Calu3 (cell line): ENCODE measurements around the gene RHBDD1. TPM values are rescaled to one million over a fixed set of nuclear protein-coding genes. Genes with fewer than 3 reads are reported as not detected.

Experiments
- BruUV-seq: library from RNA; stranded (reverse); fragments of 400-500 nt; replicated peaks from 2 replicates; lab custom pipeline; 2021; lab: Mats Ljungman, UMichigan
- CTCF ChIA-PET: fragments of 300-600 bp; sonication (Branson Sonifier 250); formaldehyde crosslinking; loops from one replicate; lab custom pipeline; 2022; ENCODE audit warnings: antibody characterized with exemption; lab: Charles Lee
- DNase-seq: peaks from one replicate; pipeline ENCODE4 v3.0.0; 2022
- H3K27ac Mint-ChIP-seq: one replicate; pipeline ENCODE4 v1.8.0; 2022; ENCODE audit warnings: mixed read lengths; ENCODE audit not compliant: unreplicated experiment
- H3K27me3 Mint-ChIP-seq: one replicate; pipeline ENCODE4 v1.8.0; 2022; ENCODE audit warnings: mixed read lengths; ENCODE audit not compliant: unreplicated experiment
- H3K36me3 Mint-ChIP-seq: one replicate; pipeline ENCODE4 v1.8.0; 2022; ENCODE audit warnings: mild to moderate bottlenecking, moderate library complexity, mixed read lengths; ENCODE audit not compliant: insufficient read depth, unreplicated experiment
- H3K4me1 Mint-ChIP-seq: one replicate; pipeline ENCODE4 v1.8.0; 2022; ENCODE audit warnings: mild to moderate bottlenecking, low read depth, mixed read lengths; ENCODE audit not compliant: unreplicated experiment
- H3K4me3 Mint-ChIP-seq: one replicate; pipeline ENCODE4 v1.8.0; 2022; ENCODE audit warnings: mild to moderate bottlenecking, low read depth, moderate library complexity, mixed read lengths; ENCODE audit not compliant: unreplicated experiment
- H3K9me3 Mint-ChIP-seq: one replicate; pipeline ENCODE4 v1.8.0; 2022; ENCODE audit warnings: low read depth, mixed read lengths; ENCODE audit not compliant: unreplicated experiment
- CTCF ChIP-seq: fragments of 200-600 bp; IDR thresholded peaks from one replicate; pipeline ENCODE4 v1.8.0; 2022; ENCODE audit warnings: antibody characterized with exemption; ENCODE audit not compliant: unreplicated experiment
- intact Hi-C: fragments of 100-400 bp; cut with micrococcal nuclease; formaldehyde crosslinking; loops from one replicate; pipeline ENCODE4 v1.10.0; 2022; ENCODE audit not compliant: unreplicated experiment
- total RNA-seq: library from RNA; stranded (reverse); gene quantifications from 2 replicates; pipeline ENCODE4 v1.2.3, GENCODE V29; 2022

RHBDD1 gene
- total RNA-seq, 1 experiment from 2014 or later, result 28.7 TPM

- no peaks in the 10 kb centered on the region for H3K36me3 Mint-ChIP-seq
- CTCF ChIA-PET, result no interaction called here
- H3K9me3 Mint-ChIP-seq, result no peaks in the 10 kb centered on the region
- H3K27me3 Mint-ChIP-seq, result no peaks in the 10 kb centered on the region
- TF ChIP-seq CTCF, result no peak
- DNase-seq, result no peak
- no peak overlapping the region for H3K27ac Mint-ChIP-seq
- H3K4me1 Mint-ChIP-seq, result no peaks in the 10 kb centered on the region
- H3K4me3 Mint-ChIP-seq, result no peak overlapping the region
- intact Hi-C loops, result no loop called here
- no TSS peak for BruUV-seq
Measured at GRCh38 chr2:227004482-227004881, 168.6 kb downstream of the RHBDD1 start.

GRCh38 chr2:227006189-227006897 lies 170.5 kb downstream of the RHBDD1 start:
- BruUV-seq, result no TSS peak
- intact Hi-C loops, result no loop called here
- CTCF ChIA-PET, result no interaction called here

GRCh38 chr2:227007148-227007547 lies 171.3 kb downstream of the RHBDD1 start:
- no peak overlapping the region for H3K4me3 Mint-ChIP-seq
- DNase-seq, result no peak
- H3K4me1 Mint-ChIP-seq, result no peaks in the 10 kb centered on the region
- no peaks in the 10 kb centered on the region for H3K9me3 Mint-ChIP-seq
- BruUV-seq, result no TSS peak
- peaks cover 7% of the 10 kb centered on the region for H3K36me3 Mint-ChIP-seq
- no peak for TF ChIP-seq CTCF
- intact Hi-C loops, result no loop called here
- H3K27ac Mint-ChIP-seq, result no peak overlapping the region
- CTCF ChIA-PET, result no interaction called here
- no peaks in the 10 kb centered on the region for H3K27me3 Mint-ChIP-seq

More at GRCh38 chr2:227006189-227006897, 170.5 kb downstream of the RHBDD1 start:
- no peaks in the 10 kb centered on the region for H3K4me1 Mint-ChIP-seq
- H3K36me3 Mint-ChIP-seq, result peaks cover under 1% of the 10 kb centered on the region
- no peaks in the 10 kb centered on the region for H3K9me3 Mint-ChIP-seq
- H3K4me3 Mint-ChIP-seq, result no peak overlapping the region
- TF ChIP-seq CTCF, result no peak
- no peak for DNase-seq
- H3K27me3 Mint-ChIP-seq, result no peaks in the 10 kb centered on the region
- no peak overlapping the region for H3K27ac Mint-ChIP-seq

GRCh38 chr2:227007940-227008339 lies 172.1 kb downstream of the RHBDD1 start:
- Mint-ChIP-seq H3K4me1 (no peaks in the 10 kb centered on the region), H3K27ac (no peak overlapping the region), H3K4me3 (no peak overlapping the region), H3K36me3 (peaks cover 9% of the 10 kb centered on the region), H3K9me3 (no peaks in the 10 kb centered on the region), H3K27me3 (no peaks in the 10 kb centered on the region)
- intact Hi-C loops, result no loop called here
- CTCF ChIA-PET, result no interaction called here
- TF ChIP-seq CTCF, result no peak
- DNase-seq, result no peak
- BruUV-seq, result no TSS peak
